ENCODE measurements around the gene FBXO11. TPM values are rescaled to one million over a fixed set of nuclear protein-coding genes. Genes with fewer than 3 reads are reported as not detected.
A peak's percentile ranks its signal among the peaks of the same experiment; 100 is the strongest.
"Not testable (repeated sequence)": the region's sequence is repeated elsewhere in the genome, so short reads cannot be mapped to it uniquely, and the experiment has no call there.

Gene FBXO11
- total RNA-seq, 1 experiment from 2014 or later = 34.4 TPM

DNA sequence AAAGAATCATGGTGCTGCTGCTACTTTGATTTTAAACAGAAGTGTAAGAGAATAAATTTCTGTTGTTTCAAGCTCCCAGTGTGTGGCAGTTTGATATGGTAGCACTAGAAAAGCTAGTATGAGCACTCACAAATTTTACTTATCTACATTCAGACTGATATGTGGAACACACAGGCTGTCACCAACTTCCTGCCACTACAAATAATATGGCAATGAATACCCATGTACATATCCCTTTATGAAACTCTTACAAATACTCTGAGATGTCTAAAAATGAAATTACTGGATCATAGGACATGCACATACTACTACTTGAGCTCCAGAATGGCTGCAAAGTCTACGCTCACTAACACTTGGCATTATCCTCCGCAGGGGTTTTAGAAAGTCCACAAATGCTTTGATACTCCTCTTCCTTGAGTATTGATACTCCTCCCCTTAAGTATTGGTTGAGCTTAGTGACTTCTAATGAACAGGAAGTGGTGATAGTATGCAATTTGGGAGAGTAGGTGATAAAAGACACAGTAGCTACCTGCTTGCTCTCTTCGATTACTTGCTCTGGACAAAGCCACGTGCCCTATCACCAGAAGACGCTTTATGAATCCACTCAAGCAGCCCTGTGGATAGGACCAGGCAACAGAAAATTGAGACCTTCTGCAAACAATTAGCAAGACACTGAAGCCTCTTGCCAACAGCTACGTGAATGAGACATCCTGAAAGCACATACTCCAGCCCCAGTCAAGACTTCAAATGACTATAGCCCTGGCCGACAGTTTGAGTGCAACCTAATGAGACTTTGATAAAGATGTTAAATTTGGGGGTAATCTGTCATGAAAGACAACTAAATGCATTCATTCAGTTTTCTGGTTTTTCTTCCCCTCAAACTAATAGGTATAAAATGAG is 35.4 kb downstream of the FBXO11 start:
- in situ Hi-C loops (cut with HindIII; ENCODE audit: low pct_unique_long_range_greater_than_20kb, low sequenced_read_pairs) = no loop called here
- no peak for DNase-seq (ENCODE audit: low read depth, low spot score)

DNA sequence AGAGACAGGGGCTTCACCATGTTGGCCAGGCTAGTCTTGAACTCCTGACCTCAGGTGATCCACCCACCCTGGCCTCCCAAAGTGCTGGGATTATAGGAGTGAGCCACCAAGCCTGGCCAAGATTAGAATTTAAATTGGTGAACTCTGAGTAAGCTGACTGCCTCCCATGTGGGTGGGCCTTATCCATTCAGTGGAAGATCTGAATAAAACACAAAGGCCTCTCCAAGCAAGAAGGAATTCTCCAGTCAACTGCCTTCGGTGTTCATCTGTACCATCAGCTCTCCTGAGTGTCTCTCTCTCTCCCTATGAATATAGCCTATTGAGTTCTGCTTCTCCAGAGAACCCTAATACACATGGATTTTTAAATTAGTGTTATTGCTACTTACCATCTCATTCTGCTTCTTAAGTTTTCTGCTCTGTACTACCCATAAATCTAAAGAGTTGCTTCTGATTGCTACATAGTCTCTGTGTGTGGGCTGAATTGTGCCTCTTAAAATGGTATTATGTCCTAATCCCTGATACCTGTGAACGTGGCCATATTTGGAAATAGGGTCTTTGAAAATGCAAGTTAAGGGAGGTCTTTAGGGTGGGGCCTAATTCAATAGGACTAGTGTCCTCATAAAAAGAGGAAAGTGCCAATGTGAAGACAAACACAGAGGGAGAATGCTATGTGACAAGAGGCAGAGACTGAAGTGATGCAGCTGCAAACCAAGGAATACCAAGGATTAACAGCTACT is 36.3 kb downstream of the FBXO11 start:
- no peak for DNase-seq (ENCODE audit: low read depth, low spot score)
- in situ Hi-C loops (cut with HindIII; ENCODE audit: low pct_unique_long_range_greater_than_20kb, low sequenced_read_pairs) = no loop called here

DNA sequence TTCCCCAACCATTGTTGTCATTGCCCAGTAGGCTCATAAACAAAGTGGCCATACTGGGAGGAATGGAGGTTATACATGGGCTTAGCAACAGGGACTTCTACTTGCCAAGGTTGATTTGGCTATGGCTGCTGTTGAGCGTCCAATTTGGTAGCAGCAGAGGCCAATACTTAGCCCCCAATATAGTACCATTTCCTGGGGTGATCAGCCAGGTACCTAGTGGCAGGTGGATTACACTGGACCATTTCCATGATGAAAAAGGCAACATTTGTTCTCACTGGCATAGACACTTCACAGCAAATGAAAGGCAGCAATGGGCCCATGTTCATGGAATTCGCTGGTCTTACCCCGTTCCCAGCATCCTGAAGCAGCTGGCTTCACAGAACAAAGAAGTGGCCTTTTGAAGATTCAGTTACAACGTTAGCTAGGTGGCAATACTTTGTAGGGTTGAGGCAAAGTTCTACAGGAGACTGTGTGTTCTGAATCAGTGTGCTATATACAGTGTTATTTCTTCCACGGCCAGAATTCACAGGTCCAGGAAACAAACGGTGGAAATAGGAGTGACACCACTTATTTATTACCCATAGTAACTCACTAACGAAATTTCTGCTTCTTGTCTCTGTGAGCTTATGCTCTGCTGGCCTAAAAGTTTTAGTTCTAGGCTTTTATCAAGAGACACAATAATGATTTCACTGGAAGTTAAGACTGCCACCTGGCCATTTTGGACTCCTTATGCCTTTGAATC is 37.5 kb downstream of the FBXO11 start:
- in situ Hi-C loops (cut with HindIII; ENCODE audit: low pct_unique_long_range_greater_than_20kb, low sequenced_read_pairs) = no loop called here

DNA sequence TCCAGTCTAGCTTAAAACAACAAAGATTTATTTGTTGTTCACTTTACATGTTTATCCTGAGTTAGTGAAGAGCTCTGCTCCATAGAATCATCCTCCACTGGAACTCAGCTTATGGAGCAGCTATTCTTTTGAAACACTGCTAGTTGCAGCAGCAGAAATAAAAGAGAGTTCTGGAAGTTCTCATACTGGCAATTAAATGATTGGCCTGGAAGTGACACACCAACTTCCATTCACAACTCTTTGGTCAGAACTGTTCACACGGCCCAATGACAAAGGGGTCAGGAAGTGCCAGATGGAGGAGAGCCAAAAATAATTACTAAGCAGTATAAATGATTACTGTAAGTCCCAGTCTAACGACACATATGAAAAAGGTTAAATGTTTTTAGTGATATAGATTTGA is 39.1 kb downstream of the FBXO11 start:
- in situ Hi-C loops (cut with HindIII; ENCODE audit: low pct_unique_long_range_greater_than_20kb, low sequenced_read_pairs) = no loop called here

More for the DNA sequence above, 37.5 kb downstream of the FBXO11 start:
- no peak for DNase-seq (ENCODE audit: low read depth, low spot score)

DNA sequence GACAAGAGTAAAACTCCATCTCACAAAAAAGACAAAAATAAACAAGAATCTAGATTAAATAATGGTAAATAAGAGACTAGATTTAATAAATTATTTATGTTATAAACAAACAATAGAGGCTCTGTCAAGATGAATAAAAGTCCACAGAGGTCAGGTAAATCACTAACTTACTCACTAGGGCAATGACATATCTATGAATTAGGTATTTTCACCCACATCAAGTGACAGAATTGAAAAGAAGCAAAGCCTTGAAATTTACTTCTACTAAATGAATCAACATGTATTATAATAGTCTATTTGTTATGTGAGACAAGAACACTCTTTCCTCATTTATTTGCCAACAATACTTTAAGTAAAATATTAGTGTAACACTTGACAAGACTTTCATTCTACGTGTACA is 41.7 kb downstream of the FBXO11 start:
- no peak for DNase-seq (ENCODE audit: low read depth, low spot score)
- in situ Hi-C loops (cut with HindIII; ENCODE audit: low pct_unique_long_range_greater_than_20kb, low sequenced_read_pairs) = no loop called here

More for the DNA sequence above, 39.1 kb downstream of the FBXO11 start:
- DNase-seq (ENCODE audit: low read depth, low spot score) = peak; percentile 37

DNA sequence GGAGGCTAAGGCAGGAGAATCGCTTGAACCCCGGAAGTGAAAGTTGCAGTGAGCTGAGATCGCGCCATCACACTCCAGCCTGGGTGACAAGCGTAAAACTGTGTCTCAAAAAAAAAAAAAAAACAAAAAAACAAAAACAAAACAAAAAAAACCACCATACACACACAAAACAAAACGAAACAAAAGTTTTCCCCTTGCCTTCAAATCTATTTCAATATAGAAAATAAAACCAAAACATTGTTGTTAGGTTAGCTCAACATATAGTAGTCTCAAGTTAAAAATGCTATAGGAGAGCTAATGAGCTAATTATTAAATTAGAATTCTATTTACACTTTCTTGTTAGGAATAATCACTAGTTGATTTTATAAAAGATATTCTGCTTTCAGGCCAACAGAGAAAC is 43.3 kb downstream of the FBXO11 start:
- in situ Hi-C loops (cut with HindIII; ENCODE audit: low pct_unique_long_range_greater_than_20kb, low sequenced_read_pairs) = no loop called here
- no peak for DNase-seq (ENCODE audit: low read depth, low spot score)

DNA sequence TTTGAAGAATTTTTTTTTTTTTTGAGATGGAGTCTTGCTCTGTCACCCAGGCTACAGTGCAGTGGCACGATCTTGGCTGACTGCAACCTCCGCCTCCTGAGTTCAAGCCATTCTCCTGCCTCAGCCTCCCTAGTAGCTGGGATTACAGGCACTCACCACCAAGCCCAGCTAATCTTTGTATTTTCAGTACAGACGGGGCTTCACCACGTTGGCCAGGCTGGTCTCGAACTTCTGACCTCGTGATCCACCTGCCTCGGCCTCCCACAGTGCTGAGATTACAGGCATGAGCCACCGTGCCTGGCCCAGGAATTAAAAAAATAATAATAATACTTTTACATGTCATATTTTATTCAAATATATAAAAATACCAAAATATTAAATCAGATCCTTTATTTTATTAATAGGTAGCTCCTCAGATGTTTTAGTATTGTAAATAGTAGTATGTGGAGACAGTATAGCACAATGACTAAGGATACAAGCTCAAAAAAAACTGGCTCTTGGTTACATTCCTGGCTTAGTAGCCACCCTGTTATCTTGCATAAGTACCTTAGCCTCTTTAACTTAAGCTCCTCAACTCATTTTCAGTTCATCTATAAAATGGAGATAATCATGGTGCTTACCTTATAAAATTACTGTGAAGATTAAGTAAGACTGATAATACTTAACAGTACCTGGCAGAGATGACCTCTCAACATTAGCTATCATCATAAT is 53.1 kb downstream of the FBXO11 start:
- in situ Hi-C loops (cut with HindIII; ENCODE audit: low pct_unique_long_range_greater_than_20kb, low sequenced_read_pairs); DNase-seq (ENCODE audit: low read depth, low spot score): not testable (repeated sequence)

DNA sequence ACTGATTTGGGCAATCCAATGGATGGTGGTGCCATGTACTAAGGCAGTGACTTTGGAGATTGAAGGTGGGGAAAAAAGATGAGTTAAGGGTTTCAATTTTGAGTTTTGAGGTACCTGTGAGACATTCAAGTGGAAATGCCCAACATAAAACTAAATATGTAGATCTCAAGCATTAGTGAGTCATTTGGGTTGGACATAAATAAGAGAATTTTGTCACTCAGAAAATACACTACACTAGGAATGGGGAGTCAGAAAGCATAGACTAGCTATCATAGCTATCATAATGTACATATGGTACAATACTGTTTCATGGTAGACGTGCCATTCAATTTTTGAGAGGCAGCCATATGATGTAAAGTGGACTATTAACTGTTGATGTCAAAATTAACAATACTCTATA is 56.1 kb downstream of the FBXO11 start:
- in situ Hi-C loops (cut with HindIII; ENCODE audit: low pct_unique_long_range_greater_than_20kb, low sequenced_read_pairs) = no loop called here

DNA sequence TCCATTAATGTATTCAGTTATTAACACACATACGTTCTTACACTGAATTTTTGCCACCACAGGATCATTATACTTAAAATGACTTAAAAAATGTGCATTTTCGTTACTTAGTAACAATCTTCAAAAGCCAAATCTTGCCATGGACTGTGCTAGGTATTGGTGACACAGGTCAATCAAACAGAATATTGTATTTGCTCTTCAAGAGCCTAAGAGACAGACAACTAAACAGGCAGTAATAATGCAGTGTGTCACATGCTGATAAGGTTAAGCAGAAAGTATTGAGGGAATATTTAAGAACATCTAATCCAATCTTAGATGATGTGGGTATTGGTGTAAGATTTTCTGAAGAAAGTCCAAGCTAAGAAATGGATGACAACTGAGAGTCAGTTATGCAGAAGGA is 56.9 kb downstream of the FBXO11 start:
- in situ Hi-C loops (cut with HindIII; ENCODE audit: low pct_unique_long_range_greater_than_20kb, low sequenced_read_pairs) = no loop called here
- DNase-seq (ENCODE audit: low read depth, low spot score) = no peak

More for the DNA sequence above, 56.1 kb downstream of the FBXO11 start:
- no peak for DNase-seq (ENCODE audit: low read depth, low spot score)

DNA sequence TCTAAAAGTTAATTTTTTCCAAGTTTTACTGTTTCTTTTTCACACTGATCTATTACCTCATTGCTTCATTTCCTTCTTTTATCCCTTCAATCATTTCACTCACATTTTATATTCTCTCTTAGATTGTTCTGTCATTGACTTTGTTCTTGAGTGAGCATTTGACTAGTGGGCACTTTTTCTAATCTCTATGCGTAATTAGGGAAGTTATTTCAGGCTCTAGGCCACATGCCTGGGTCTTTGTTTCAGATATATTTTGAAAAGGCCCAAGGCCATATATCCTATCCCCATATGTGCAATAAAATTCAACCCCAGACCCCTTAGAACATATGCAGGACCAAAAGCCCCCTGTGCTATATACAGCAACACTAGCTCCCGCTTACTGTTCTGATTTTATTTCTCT is 62.1 kb downstream of the FBXO11 start:
- in situ Hi-C loops (cut with HindIII; ENCODE audit: low pct_unique_long_range_greater_than_20kb, low sequenced_read_pairs) = no loop called here
- no peak for DNase-seq (ENCODE audit: low read depth, low spot score)

DNA sequence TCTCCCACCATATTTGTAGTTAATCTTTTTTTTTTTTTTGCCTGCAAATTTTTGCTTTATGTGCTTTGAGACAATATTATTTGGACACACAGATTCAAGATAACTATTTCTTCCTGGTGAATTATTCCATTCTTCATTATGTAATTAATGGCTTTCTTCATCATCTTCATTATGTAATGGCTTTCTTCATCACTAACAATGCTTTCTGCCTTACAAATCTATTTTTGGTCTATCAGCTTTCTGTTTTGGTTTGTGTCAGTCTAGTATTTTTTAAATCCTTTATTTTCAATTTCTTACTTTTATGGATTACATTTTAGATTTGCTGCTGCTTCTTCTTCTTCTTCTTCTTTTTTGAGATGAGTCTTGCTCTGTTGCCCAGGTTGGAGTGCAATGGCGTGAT is 62.9 kb downstream of the FBXO11 start:
- in situ Hi-C loops (cut with HindIII; ENCODE audit: low pct_unique_long_range_greater_than_20kb, low sequenced_read_pairs) = no loop called here
- no peak for DNase-seq (ENCODE audit: low read depth, low spot score)

DNA sequence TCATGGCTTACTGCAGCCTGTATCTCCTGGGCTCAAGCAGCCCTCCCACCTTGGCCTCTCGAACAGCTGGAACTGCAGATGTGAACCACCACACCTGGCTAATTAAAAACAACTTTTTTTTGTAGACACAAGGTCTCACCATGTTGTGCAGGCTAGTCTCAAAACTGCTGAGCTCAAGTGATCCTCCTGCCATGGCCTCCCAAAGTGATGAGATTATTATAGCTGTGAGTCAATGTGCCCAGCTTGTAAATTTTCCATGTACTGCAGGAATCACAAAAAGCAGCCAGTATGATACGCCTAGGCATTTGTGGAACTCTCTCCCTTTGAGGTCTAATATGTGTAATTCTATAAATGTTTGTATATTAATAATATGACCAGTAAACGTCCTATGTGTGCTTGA is 63.5 kb downstream of the FBXO11 start:
- in situ Hi-C loops (cut with HindIII; ENCODE audit: low pct_unique_long_range_greater_than_20kb, low sequenced_read_pairs) = no loop called here
- no peak for DNase-seq (ENCODE audit: low read depth, low spot score)

DNA sequence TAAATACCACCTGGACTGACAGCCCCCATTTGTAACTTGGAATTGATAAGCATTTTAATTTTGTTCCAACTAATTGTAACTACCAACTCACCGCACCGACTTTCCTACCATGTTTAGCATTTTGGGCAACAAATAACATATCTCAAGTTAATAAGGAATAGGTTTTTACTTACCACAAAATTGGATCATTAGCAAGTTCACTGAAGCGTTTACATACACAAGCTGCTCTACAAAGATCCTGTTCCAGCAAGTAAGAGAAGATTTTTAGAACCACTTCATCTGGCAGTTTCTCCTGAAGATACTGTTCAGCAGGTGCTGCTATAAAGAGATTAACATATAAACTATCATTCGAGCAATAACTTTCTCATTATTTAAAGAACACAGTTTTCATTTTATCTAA is 67.6 kb downstream of the FBXO11 start:
- in situ Hi-C loops (cut with HindIII; ENCODE audit: low pct_unique_long_range_greater_than_20kb, low sequenced_read_pairs) = no loop called here
- no peak for DNase-seq (ENCODE audit: low read depth, low spot score)

DNA sequence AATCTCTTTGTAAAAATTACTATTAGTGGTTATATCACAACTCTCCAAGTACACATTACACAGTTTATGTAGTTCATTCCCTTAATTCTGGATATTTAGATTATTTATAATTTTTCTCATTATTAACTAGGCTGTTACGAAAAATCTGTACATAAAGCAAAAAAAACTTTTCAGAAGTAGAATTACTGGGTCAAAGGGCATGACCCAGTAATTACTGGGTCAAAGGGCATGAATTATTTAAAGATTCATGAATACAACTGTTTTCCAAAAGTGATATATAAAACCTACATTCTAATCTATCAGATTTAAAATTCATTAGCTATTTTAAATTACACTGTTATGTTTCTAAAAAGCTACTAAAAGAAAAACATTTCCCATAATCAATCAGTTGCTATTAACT is 68.0 kb downstream of the FBXO11 start:
- in situ Hi-C loops (cut with HindIII; ENCODE audit: low pct_unique_long_range_greater_than_20kb, low sequenced_read_pairs) = no loop called here
- no peak for DNase-seq (ENCODE audit: low read depth, low spot score)

DNA sequence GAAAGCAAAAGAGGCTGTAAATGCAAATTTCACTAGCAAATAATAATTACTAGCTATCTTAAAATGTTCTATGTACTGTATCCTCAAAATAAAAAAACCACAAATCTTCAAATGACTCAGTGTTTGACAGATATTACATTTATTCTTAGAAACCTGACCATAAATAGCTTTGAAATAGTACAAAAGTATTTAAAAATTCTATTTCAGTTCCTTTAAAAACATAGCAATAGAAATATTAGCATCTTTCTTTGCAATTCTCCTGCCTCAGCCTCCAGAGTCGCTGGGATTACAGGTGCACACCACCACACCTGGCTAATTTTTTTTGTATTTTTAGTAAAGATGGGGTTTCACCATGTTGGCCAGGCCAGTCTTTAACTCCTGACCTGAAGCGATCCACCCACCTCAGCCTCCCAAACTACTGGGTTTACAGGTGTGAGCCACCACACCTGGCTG is 72.8 kb downstream of the FBXO11 start:
- DNase-seq (ENCODE audit: low read depth, low spot score) = no peak
- in situ Hi-C loops (cut with HindIII; ENCODE audit: low pct_unique_long_range_greater_than_20kb, low sequenced_read_pairs) = no loop called here

DNA sequence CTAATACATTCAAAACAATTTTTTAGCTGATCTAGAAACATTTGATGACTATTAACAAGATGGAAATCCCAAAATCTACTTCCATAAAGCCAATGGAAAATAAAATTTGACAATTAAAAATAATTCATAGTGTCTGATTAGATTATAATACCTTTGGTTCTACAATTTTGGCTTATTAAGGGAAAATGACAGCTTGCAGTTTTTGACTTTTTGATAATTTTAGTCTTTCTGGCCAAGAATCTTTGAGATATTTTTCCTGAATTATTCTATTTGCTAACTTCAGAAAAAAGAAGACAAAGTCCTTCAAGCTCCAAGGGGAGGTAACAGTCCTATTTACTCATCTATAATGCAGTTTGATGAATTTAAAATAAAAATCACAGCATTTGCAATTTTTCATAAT is 83.8 kb downstream of the FBXO11 start:
- in situ Hi-C loops (cut with HindIII; ENCODE audit: low pct_unique_long_range_greater_than_20kb, low sequenced_read_pairs) = no loop called here
- no peak for DNase-seq (ENCODE audit: low read depth, low spot score)

DNA sequence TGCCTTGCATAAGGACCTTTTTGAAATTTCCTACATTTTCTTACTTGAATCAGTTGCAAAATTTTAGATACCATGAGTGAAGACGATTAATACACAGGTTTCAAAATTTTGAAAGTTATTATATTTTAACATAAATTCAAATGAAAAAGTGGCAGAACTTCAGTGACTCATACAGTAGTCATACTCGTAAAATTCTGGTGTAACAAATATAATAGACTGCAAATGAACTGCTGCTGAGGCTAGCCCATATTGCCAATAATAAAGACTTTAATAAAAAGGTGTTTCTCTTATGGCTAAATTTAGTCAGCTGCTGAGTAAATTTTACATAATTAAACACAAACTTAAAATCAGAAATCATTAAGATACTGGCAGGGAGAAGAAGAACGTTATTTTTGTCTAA is 86.5 kb downstream of the FBXO11 start:
- no peak for DNase-seq (ENCODE audit: low read depth, low spot score)
- in situ Hi-C loops (cut with HindIII; ENCODE audit: low pct_unique_long_range_greater_than_20kb, low sequenced_read_pairs) = no loop called here

DNA sequence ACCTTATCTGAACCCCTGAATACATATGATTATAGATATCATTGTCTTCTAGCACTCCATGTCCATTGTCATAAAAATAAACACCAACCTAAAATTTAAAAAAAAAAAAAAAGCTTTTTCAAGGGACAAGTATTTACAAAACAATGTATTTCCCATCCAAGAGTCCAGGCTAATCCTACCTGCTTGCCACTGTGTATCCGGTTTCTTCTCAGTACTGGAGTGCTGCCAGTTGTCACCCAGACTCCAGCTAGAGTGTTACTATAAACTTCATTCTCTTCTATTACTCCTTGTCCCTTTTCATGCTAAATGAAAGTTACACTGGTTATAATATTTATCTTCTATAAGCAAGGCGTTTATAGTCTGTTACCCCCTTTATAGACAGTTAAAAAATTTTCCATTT is 87.5 kb downstream of the FBXO11 start:
- DNase-seq (ENCODE audit: low read depth, low spot score) = no peak
- in situ Hi-C loops (cut with HindIII; ENCODE audit: low pct_unique_long_range_greater_than_20kb, low sequenced_read_pairs) = no loop called here
